ENCODE results near the gene OPHN1.
A peak's percentile ranks its signal among the peaks of the same experiment; 100 is the strongest.
"Not testable (repeated sequence)": the region's sequence is repeated elsewhere in the genome, so short reads cannot be mapped to it uniquely, and the experiment has no call there.

The OPHN1 gene

DNA sequence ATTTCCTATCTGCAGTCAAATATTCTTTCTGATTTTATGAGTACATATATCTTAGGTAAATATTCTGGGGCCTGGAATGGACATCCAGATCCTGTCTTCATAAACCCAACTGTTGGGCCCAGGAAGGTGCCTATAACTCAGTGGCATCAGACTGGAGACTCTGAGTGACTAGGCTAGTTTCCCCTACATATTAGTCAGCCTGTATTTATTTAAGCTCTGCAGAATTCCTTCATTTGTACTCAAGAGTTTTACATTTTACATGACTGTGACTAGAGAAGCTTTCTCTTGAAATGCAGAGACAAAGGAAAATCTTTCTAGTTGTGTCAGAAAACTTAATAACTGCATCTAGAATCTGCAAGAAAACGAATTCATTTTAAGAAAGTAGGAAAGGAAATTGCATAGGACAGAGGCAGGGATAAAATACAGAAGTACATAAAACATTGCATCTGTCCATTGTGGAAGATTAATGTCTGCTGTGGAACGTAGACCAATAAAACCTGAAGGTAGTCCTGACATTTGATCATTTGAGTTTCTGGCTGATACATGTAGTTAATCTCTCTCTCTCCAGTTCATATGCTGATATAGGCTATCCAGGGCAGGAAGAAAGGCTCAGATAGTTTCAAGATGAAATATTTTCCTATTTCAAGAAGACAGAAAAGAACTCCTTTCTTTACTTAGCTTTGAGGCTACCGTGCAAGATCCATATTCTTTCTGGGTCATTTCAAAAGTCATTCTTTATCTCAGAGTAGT, 78.2 kb downstream of the OPHN1 start:
- DNase-seq = no peak

GRCh38 chrX:68345025-68345424, 88.3 kb downstream of the OPHN1 start:
- peak; percentile 10 for DNase-seq

- DNase-seq = no peak
Measured at GRCh38 chrX:68343551-68343950, 89.7 kb downstream of the OPHN1 start.

DNA sequence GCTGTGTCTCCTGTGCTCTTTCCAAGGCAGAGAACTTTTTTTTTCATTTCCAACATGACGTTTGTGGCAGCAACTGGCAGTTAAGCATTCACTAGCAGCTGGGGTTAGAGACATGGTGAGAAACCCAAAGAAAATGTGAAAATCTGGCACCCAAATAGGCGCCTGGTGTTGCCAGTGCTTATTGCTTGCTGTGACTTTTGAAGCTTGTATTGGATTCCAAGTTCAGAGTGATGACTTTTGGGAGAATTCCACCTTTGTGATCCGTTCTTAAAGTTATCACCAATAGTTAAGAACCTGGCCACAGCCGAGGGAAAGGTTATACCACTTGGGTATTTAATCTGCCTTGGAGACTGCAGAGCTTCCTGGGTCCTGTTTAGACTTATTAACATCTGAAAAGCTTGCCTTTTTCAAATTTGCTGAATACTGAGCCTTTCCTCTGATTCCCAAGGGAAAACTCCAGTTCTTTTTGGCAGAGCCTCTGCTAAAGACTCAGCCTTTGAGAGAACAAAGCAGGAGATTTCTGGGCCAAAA, 101.0 kb downstream of the OPHN1 start:
- no peak for DNase-seq

DNA sequence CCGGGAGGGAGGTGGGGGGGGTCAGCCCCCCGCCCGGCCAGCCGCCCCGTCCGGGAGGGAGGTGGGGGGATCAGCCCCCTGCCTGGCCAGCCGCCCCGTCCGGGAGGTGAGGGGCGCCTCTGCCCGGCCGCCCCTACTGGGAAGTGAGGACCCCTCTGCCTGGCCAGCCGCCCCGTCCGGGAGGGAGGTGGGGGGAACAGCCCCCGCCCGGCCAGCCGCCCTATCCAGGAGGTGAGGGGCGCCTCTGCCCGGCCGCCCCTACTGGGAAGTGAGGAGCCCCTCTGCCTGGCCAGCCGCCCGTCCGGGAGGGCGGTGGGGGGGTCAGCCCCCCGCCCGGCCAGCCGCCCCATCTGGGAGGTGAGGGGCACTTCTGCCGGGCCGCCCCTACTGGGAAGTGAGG, 106.5 kb downstream of the OPHN1 start:
- DNase-seq = not testable (repeated sequence)

GRCh38 chrX:68307769-68308168, 125.5 kb downstream of the OPHN1 start:
- no peak for DNase-seq

DNA sequence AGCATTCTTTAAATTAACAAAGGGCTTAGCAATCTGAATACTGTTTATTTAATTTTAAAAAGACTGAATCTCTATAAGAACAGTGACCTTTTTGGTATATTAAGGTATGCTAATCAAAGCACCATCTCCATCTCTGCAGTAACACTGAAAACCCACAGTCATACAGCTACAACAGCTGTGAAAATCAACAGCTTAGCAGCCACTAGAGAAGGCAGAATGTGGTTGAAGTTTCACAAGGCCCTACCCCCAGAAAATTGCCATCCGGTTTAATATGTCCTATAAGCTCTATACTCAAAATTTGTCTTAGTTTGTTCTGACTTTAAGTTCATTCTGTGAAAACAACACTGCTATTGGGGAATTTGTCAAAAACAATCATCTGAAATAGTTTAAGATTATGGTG, 128.7 kb downstream of the OPHN1 start:
- no peak for DNase-seq

DNA sequence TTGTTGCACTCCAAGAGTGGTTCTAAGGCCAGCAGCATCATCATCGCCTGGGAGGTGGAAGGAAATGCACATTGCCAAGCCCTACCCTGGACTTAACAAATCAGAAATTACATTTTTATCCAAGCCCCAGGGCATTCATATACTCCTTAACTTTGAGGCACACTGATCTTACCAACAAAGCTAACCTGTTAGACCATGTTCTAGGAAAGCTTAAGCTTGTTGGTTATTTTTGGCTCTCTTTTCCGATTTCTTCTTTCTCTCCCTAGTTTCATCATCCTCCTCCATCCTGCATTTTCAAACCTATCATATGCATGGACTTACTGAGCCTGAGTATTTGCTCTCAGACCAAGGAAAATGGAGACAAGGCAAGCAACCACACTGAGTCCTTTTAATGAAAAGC, 133.4 kb downstream of the OPHN1 start:
- DNase-seq = no peak

GRCh38 chrX:68292471-68292870, 140.8 kb downstream of the OPHN1 start:
- DNase-seq = no peak

DNA sequence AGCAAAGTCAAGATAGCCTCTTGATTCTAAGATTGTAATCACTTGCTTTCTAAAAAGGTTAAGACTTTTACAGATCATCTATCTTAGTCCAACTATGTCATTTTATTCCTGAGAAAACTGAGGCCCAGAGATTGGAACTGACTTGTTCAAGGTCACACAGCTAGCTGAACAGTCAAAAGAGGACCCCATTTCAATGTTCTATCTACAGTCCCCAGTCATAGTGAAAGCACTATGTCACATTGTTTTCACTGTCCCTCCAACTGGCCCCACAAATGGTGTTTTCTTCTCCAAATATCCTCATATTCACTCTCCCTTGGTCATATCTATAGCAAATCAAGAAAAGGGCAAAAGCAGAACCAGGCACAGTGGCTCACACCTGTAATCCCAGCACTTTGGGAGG, 145.2 kb downstream of the OPHN1 start:
- no peak for DNase-seq

DNA sequence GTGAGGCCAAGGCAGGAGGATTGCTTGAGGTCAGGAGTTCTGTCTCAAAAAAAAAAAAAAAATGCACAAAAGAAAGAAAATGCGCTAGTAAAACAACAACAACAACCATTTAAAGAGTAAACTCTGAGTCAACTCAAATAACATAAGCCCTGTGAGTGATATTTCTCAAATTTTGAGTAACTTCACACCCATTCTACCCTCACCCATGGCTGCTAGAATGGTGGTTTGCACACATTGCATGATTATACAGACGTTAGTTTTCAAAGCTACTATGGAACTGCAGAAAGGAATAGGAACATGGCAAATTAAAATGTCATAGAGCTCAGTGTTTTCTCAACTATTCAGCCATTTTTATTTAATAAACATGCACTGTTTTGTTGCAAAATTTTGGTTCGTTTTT, 145.9 kb downstream of the OPHN1 start:
- no peak for DNase-seq

DNA sequence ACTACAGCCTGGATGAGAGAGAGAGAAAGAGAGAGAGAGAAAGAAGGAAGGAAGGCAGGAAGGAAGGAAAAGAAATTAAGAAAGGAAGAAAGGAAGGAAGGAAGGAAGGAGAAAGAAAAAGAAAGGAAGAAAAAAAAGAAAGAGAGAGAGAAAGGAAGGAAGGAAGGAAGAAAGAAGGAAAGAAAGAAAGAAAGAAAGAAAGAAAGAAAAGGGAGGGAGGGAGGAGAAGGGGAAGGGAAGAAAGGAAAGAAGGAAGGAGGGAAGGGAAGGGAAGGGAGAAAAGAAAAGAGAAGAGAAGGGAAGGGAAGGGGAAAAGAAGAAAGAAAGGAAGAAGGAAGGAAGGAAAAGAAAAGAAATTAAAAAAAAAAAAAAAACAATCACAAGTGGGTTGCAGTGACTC, 146.3 kb downstream of the OPHN1 start:
- no peak for DNase-seq

DNA sequence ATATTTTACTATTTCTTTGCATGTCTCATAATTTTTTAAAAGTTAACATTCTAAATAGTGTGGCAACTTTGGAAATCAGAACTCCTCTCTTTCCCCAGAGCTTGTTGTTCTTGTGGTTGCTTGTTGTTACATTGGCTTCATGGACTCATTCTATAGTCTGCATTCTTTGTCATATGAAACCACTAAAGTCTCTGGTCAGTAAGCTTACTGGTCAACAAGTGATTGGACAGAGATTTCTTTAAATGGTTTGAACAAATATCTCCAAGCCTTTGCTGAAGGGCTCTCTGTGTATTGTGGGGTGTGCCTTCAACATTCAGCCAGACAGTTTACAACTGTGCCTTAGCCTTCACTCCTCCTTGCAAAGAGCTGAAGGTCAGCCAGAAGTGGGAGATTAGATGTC, 147.2 kb downstream of the OPHN1 start:
- no peak for DNase-seq

DNA sequence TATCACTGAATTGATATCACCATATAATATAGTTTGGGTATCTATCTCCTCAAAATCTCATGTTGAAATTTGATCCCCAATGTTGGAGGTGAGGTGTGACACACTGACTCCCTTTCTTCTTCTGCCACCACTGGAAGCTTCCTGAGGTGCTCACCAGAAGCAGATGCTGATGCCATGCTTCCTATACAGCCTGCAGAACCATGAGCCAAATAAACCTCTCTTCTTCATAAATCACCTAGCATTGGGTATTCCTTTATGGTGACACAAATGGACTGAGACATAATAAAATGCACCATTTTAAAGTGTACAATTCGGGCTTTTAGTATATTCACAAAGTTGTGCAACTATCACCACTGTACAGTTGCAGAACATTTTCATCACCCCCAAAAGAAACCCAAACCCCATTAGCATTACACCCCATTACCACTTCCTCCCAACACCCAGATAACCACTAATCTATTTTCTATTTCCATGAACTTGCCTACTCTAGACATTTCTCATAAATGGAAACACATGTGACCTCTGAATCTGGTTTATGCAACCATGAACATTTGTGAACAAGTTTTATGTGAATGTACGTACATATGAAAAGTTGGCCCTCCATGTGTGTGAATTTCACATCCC, 148.9 kb downstream of the OPHN1 start:
- peak; percentile 13 for DNase-seq

DNA sequence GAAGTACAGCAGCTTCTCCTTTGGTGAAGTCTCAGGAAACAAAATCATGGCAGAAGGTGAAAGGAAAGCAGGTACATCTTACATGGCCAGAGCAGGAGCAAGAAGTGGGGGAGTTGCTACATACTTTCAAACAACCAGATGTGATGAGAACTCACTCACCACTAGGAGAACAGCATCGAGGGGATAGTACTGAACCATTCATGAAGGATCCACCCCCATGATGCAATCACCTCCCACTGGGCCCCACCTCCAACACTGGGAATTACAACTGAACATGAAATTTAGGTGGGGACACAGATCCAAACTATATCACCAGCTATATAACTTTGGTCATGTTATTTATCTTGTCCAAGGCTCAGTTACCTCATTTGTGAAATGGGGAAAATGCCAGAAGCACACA, 159.4 kb downstream of the OPHN1 start:
- DNase-seq = peak; percentile 1

DNA sequence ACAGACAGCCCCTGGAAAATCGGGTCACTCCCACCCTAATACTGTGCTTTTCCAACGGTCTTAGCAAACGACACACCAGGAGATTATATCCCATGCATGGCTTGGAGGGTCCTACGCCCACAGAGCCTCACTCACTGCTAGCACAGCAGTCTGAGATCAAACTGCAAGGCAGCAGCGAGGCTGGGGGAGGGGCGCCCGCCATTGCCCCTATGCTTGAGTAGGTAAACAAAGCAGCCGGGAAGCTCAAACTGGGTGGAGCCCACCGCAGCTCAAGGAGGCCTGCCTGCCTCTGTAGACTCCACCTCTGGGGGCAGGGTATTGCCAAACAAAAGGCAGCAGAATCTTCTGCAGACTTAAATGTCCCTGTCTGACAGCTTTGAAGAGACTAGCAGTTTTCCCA, 168.5 kb downstream of the OPHN1 start:
- not testable (repeated sequence) for DNase-seq

DNA sequence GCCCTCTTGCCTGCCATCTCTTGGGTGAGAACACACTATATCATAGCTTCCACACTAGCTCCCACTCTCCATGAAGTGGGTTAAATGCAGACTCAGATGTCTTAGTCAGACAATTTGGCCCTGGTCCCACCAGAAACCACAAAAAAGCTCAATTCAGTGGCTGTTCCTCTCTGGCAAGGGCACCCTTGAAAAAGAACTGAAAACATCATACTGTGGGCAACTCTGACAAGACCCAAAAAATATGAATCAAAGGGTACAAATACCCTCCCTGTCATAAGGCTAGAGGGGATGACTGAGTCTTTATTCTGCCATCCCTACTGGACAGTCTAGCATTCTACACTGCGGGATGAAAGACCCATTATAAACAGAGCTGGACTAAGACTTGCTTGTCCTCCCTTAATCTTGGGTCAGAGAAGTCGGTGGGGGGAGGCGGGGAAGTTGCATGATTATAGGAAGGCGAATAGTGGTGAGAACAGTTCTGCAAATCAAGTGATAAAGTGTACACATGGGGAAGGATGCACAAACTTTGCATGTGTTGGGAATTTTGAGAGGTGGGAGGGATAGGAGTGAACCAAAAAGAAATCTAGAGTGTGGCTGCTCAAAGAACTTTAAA, 172.1 kb downstream of the OPHN1 start:
- DNase-seq = peak; percentile 68

GRCh38 chrX:68256990-68257389, 176.3 kb downstream of the OPHN1 start:
- no peak for DNase-seq

- no peak for DNase-seq
Measured at GRCh38 chrX:68254738-68255645, 178.3 kb downstream of the OPHN1 start.

DNA sequence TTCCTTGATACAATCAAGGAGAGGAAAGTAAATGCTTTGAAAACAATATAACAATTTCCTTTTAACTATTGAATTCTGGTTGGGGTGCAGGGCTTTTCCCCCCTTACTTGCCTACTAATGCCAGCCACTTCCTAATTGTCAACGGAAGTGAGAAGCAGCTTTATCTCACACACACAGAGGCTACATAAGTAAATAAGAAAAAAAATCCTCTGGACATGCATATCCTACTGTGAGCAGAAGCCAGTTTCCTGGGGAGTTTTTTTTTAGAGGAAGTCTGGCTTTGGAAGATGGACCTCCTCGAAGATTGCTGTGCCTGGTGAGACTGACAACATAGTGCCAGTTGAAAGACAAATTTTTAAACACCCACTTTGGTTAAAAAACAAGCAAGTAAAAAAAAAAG, 180.6 kb downstream of the OPHN1 start:
- DNase-seq = peak; percentile 66

DNA sequence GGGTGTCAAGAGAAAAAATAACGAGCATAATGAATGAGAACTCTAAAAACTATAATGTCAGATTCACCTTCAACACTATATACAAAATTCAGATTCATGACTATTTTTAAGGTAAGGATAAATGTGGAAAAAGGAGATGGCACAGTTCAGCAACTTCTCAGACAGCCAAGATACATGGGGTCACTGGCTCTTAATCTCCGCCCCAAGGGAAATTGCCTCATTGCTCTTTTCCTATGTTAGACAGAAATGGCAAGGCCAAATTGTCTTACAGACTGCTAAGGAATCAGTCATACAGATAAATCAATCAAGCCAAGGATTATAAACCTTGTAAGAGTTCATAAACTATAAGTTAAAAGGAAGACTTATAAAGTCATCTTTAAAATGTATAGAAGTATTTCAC, 183.4 kb downstream of the OPHN1 start:
- DNase-seq = no peak

DNA sequence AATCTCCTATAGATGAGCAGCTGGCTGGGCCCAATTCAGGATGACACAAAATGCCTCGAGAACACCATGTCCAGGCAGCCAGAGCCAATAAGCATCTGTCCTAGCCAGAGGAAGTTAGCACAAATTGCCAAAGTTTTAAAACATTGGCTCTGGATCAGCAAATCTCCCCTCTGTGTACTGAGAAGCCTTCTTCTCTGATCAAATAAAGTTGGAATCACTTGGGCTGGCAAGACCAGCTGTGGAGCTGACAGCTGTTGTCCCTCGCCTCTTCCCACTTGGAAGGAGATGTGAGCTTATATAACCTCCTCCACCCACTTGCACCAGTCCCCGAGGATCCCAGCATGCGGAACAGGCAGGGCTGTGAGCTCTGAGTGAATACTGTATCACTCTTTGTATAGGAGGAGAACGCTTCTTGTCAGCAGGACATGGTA, 183.9 kb downstream of the OPHN1 start:
- no peak for DNase-seq

DNA sequence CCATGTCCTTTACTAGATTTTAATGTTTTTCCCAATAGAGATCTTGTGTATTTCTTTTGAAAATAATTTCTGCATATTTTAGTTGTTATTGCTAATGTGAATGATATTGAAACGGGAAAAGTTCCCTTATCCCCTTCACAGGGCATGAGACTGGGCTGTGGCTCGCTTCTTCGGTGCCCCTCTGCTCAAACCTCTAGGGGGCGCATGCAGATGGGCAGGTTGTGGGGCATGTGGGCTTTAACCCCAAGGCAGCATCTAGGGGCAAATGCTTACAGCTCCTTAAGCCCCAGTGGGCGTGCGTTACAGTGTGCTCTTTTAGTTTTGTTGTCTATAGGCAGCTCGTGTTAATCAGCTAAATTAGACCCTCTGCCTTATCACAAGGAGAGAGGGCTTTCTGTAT, 194.7 kb downstream of the OPHN1 start:
- DNase-seq = peak; percentile 51
